GM19467 (cell line): ENCODE measurements around the gene DLD.
"Not testable (repeated sequence)": the region's sequence is repeated elsewhere in the genome, so short reads cannot be mapped to it uniquely, and the experiment has no call there.

ENCODE experiments used
- ATAC-seq: cut with Tn5 transposase; IDR thresholded peaks from one replicate; pipeline ENCODE4 v1.9.1; 2021; ENCODE audit warnings: mild to moderate bottlenecking, moderate library complexity; ENCODE audit not compliant: unreplicated experiment

DLD gene

DNA sequence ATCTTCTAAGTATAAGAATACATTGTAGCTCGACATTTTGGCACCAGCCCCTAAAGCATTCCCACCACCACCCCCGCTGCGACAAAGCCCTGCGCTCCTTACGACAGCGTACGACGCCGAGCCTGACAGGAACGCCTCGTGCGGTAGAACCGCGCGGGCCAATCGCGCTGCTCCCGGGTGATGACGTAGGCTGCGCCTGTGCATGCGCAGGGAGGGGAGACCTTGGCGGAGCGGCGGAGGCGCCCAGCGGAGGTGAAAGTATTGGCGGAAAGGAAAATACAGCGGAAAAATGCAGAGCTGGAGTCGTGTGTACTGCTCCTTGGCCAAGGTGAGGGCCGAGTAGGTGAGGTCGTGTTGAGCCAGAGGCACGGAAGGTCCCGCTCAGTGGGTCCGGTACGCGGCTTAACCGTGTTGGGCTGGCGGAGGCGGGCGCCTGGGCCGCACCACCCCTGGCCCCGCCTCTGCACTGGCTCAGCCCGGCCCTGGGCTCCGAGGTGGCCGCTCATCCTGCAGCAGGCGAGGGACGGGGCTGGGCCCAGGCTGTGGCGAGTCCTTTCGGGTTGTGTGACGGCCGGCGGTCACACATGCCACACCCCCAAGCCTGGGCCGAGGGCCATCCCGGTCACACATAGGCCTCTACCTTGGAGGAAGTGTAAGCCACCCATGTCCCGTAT, at the start of gene DLD:
DLD (plus strand) TSS at position 222 of the 674 bp plus-strand sequence; CDS start at position 290, 68 bp downstream.
- peak; percentile 99 for ATAC-seq

DNA sequence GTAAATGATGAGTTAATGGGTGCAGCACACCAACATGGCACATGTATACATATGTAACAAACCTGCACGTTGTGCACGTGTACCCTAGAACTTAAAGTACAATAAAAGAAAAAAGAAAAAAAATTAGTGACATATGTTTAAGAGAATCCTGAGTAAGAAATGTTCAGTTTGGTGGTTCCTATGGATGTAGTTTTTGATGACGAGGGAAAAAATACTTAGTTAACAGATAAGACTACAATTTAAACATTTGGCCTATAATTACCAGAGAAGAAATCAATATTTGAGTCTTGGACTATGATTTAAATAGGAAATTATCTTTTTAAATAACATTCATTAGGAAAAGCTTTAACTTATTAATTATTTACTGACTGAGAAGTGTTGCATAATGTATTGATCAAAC, 48.8 kb upstream of the DLD start:
- ATAC-seq, result no peak

DNA sequence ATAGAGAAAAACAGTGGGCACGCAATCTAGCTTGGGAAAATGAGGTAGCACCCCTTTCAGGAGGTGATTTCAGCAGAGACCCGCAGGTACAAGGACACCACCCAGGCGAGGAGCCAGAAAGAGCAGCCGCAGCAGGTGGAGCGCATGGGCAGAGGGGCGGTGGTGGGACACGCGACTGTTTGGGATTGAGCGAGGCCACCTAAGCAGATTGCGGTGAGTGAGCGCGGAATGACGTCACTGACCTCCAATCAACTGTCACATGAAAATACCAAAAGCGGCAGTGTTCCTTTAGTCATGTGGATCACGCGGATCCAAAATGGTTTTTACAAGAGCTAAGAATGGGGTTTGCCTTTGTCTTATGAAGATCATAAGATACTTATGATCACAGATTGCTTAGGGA, 47.8 kb upstream of the DLD start:
- no peak for ATAC-seq

GRCh38 chr7:107846324-107846723, 44.7 kb upstream of the DLD start:
- no peak for ATAC-seq

GRCh38 chr7:107847168-107847835, 43.7 kb upstream of the DLD start:
- no peak for ATAC-seq

GRCh38 chr7:107847836-107848175, 43.2 kb upstream of the DLD start:
- ATAC-seq, result not testable (repeated sequence)

DNA sequence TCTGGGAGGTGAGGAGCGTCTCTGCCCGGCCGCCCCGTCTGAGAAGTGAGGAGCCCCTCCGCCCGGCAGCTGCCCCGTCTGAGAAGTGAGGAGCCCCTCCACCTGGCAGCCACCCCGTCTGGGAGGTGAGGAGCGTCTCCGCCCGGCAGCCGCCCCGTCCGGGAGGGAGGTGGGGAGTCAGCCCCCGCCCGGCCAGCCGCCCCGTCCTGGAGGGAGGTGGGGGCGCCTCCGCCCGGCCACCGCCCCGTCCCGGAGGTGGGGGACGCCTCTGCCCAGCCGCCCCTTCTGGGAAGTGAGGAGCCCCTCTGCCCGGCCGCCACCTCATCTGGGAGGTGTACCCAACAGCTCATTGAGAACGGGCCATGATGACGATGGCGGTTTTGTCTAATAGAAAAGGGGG, 42.8 kb upstream of the DLD start:
- not testable (repeated sequence) for ATAC-seq

- no peak for ATAC-seq
Measured at GRCh38 chr7:107850216-107850615, 40.8 kb upstream of the DLD start.

- ATAC-seq, result no peak
Measured at GRCh38 chr7:107850643-107851042, 40.3 kb upstream of the DLD start.

DNA sequence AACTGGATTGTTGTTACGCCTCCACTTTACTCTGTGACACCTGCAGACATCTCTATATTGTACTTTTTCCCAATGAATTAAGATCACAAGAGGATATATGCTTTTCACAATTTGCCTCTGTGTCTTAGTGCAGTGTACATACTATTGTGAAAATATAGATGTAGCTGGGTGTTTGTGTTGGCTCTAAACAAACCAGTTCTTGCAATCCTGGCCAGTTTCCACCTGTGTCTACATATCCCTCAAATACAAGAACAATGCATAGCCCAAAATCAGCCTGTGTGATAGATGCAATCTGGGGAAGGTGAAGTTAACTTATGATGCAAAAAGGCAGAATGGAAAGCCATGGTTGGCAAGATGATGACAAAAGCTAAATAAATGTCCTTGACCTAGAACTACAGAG, 36.5 kb upstream of the DLD start:
- no peak for ATAC-seq

DNA sequence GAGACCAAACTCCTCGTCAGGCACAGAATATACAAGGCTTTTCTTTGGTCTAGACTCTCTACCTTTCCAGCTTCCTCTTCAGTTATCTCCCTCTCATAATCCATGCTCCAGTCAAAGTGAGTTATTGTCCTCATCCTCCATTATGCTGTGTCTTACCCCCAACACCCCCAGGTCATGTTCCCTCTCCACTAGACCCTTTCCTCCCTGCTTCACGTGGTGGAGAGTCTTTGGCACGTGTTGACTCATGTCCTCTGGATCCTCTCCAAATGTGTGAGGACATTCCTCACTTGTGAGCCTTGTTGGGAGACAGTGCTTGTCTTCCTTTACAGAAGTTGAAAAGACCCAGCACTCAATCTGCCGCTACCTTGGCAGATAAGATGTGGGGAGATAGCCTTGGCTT, 36.0 kb upstream of the DLD start:
- no peak for ATAC-seq

GRCh38 chr7:107856806-107857540, 34.0 kb upstream of the DLD start:
- no peak for ATAC-seq

DNA sequence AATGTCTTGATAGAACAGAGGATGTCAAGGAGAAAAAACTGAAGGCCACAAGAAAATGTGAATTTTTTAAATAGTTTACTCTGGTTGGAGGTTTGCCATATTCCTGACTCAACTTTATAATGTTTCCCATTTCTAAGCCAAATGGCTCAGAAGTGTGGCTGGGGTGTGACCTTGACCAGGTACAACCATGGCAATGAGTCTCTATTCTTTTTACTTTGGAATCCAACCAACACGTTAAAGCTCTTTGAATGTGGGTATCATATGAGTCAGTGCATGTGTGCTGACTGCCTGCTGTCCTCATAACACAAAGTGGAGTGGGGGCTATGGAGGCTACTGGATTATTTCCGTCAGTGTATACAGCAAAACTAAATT, 33.5 kb upstream of the DLD start:
- no peak for ATAC-seq

- ATAC-seq, result no peak
Measured at GRCh38 chr7:107858280-107858679, 32.7 kb upstream of the DLD start.

GRCh38 chr7:107860279-107860961, 30.6 kb upstream of the DLD start:
- ATAC-seq, result no peak

GRCh38 chr7:107860981-107861652, 29.9 kb upstream of the DLD start:
- ATAC-seq, result no peak

DNA sequence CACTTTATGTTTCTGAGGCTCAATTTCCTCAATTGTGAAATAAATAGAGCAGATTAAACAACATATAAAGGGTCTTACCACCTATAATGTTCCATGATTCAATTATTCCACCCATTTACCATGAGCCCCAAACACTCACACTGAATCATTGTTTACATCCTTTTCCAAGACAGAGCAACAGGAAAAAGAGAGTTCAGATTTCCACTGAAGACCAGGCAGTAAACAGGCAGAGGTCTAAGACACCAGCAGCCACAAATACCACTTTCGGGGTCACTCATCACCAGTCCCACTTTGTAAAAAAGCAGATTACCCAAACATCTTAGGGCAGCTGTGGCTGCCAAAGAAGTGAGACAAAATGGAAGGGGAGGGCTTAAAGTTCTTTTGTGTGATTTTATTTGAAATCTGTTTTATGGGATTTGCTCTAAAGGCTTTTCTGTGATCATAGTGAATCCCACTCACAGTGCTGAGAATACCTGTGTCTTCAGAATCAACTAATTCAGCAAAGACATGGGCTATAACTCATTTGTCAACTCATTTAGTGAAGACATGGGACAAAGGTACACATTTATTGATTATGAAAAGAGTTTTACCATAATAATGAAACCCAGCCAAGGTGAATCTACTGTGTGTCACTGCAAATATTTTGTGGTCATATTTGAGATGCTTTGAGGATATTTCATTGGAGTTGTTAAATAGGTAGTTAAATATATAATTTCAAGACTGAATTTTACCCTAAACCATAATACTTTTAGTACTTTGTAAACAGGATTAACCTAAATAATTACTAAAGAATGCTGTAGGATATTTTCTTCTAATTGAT, 24.8 kb upstream of the DLD start:
- no peak for ATAC-seq

GRCh38 chr7:107867858-107868466, 23.0 kb upstream of the DLD start:
- ATAC-seq, result no peak

DNA sequence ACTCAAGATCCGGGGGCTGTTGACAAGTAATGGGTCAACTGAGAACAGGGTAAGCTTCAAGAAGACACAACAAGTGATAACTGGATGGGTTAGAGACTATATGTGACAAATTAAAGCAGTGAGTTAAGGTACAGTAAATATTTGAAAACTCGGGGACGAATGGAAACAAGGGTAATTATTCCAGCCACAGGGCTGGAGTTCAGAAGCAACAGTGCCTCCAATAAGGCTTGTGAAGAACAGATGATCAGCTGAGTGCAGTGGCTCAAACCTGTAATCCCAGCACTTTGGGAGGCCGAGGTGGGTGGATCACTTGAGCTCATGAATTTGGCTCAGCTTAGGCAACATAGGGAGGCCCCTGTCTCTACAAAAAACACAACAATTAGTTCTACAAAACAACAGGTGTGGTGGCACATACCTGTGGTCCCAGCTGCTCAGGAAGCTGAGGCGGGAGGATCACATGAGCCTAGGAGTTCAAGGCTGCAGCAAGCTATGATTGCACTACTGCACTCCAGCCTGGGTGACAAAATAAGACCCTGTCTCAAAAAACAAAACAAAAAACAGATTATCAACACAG, 20.5 kb upstream of the DLD start:
- ATAC-seq, result no peak
